Duodenal mucosa (tissue), 2 donors: ENCODE results near the gene SFT2D3.
A peak's percentile ranks its signal among the peaks of the same experiment; 100 is the strongest.

Experiments used
- H3K27ac ChIP-seq: one replicate; pipeline ENCODE4 v1.7.0; 2013; ENCODE audit warnings: low read depth, low read length
- H3K27me3 ChIP-seq, 2 donors: one replicate each; pipeline ENCODE4 v1.7.0; 2013; ENCODE audit warnings: low read length in 2 of 2, control low read depth in 1 of 2; ENCODE audit not compliant: insufficient read depth in 2 of 2, control insufficient read depth in 1 of 2
- H3K36me3 ChIP-seq, 2 donors: one replicate each; pipeline ENCODE4 v1.7.0; 2013; ENCODE audit warnings: low read length in 2 of 2, control low read depth in 1 of 2; ENCODE audit not compliant: insufficient read depth in 2 of 2, control insufficient read depth in 1 of 2
- H3K4me1 ChIP-seq, 2 donors: one replicate each; pipeline ENCODE4 v1.7.0; 2013; ENCODE audit warnings: low read length in 2 of 2, control low read depth in 1 of 2; ENCODE audit not compliant: insufficient read depth in 2 of 2, control insufficient read depth in 1 of 2
- H3K4me3 ChIP-seq, 2 donors: one replicate each; pipeline ENCODE4 v1.7.0; 2013; ENCODE audit warnings: low read length in 2 of 2, low read depth in 1 of 2
- H3K9ac ChIP-seq, 2 donors: one replicate each; pipeline ENCODE4 v1.7.0; 2013; ENCODE audit warnings: low read length in 2 of 2, low read depth in 1 of 2
- H3K9me3 ChIP-seq, 2 donors: one replicate each; pipeline ENCODE4 v1.7.0; 2013; ENCODE audit warnings: low read length in 2 of 2, control low read depth in 1 of 2; ENCODE audit not compliant: control insufficient read depth in 1 of 2

SFT2D3 gene, protein sequence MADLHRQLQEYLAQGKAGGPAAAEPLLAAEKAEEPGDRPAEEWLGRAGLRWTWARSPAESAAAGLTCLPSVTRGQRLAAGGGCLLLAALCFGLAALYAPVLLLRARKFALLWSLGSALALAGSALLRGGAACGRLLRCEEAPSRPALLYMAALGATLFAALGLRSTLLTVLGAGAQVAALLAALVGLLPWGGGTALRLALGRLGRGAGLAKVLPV

DNA sequence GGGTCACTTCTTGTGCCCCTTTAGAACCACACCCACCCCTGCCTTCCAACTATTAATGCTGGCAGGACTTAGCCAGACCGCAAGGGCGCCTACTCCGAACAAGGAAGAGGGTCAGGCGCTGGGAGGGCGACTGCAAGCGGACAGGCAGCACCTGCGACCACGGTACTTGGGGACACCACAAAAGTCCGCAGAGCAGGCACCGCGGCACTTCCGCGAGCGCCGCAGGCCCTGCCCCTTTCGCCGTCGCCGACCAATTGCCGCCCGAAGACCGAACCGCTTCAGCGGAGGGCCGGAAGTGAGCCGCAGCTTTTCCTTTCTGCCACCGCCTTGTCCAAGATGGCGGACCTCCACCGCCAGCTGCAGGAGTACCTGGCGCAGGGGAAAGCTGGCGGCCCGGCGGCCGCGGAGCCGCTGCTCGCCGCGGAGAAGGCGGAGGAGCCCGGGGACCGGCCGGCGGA lies at the start of gene SFT2D3:
TSS of gene SFT2D3 (plus strand) at position 305 of the 458 bp plus-strand sequence. CDS start at position 337, 32 bp downstream.
- H3K27me3 ChIP-seq: no peaks in the 10 kb centered on the region
- no peaks in the 10 kb centered on the region for H3K9me3 ChIP-seq

DNA sequence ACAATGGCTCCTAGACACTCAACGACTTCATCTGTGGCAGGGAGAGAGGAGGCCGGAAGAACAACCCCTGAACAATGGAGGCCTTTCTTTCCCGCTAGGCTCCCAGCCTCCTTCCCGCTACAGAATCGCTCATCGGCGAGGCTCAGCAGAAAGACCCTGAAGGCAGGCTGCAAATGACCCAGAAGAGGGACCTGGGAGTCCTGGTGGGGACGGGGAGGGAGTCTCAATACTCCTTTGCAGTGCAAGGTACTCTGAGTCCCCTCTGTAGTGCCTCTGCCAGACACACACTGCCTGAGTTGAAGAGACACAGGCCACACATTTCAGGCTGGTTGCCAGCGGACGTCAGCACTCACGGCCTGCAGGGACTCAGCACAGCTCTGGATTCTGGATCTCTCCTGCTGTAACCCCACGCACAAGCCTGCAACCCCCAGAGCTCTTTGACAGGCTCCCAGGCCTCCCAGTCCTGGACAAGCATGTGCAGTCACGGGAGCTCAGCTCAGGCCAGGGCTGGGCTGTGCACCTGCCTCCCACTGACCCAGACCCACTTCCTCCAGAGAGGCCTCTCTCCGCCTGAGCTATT lies 49.2 kb upstream of the SFT2D3 start:
- Histone ChIP-seq H3K27me3 (no peaks in the 10 kb centered on the region), H3K9me3 (no peaks in the 10 kb centered on the region), H3K9ac (no peak overlapping the region), H3K4me3 (no peak overlapping the region), H3K4me1 (no peaks in the 10 kb centered on the region), H3K36me3 (no peaks in the 10 kb centered on the region), H3K27ac (no peak overlapping the region)

More for the DNA sequence above, at the start of gene SFT2D3:
- Histone ChIP-seq H3K9ac (peak within 1 kb of the TSS; percentile 81 to 84), H3K36me3 (peaks cover 0 to 14% of the 10 kb centered on the region in 2 donors), H3K27ac (peak within 1 kb of the TSS; percentile 94), H3K4me1 (peaks cover 23 to 25% of the 10 kb centered on the region in 2 donors), H3K4me3 (peak within 1 kb of the TSS; percentile 90 to 92)

DNA sequence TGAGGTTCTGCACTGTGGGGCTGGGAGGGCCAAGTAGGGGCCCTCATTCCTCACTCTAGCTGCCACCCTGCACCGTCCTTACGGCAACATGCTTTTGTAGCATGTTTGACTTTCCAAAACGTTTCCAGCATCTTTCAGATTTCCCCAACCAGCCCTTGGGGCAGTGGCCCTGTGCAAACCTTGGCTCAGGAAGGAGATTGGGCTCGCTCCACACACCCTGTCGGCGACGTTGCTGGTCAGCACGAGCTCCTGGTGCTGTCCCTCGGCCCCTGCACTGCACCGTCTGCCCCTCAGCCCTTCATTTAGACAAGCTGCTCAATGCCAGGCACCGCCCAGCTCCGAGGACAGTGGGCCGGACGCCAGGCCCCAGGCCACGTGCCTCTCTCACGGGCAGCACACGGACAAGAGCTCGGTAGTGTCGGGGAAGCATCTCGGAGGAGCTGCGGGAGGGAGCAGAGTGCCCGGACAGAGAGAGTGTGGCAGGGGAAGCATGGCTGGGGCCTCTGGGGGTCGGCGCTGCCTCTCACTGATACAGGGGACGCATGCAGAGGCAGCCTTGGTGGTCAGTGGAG lies 48.4 kb upstream of the SFT2D3 start:
- H3K27ac ChIP-seq: no peak overlapping the region

DNA sequence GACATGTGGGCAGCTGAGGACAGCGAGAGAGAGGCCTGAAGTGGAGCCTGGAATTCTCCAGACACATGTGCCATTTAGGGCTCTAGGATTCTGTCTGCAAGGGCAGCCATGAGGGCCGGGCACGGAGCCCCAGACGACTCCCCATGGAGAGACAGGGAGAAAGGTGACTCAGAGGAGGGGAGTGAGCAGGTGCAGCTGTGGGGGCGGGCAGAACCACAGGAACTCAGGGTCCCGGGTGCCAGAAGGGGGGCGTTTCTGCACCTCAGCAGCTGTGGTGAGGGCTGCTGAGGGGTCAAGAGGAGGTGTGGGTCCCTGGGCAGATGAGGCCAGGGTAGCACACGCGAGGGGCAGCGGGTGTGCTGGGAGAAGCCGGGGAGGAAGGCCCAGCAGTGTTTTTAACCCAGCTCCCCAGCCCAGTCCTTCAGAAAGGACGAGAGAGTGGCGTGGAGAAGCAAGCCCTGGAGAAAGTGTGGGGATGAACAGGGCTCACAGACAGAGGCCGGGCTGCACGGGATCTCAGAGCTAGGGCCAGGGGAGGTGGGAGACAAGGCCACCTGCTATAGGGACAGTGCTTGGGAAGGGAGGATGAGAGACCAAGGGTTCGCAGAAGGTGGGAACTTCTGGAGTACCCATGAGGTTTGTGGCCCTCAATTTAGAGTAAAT lies 47.7 kb upstream of the SFT2D3 start:
- Histone ChIP-seq H3K27me3 (no peaks in the 10 kb centered on the region), H3K9me3 (no peaks in the 10 kb centered on the region), H3K4me1 (peaks cover 0 to under 1% of the 10 kb centered on the region in 2 donors), H3K9ac (no peak overlapping the region), H3K4me3 (no peak overlapping the region), H3K36me3 (no peaks in the 10 kb centered on the region), H3K27ac (no peak overlapping the region)

More for the DNA sequence above, 48.4 kb upstream of the SFT2D3 start:
- Histone ChIP-seq H3K4me1 (no peaks in the 10 kb centered on the region), H3K9ac (no peak overlapping the region), H3K9me3 (no peaks in the 10 kb centered on the region), H3K4me3 (no peak overlapping the region), H3K27me3 (no peaks in the 10 kb centered on the region), H3K36me3 (no peaks in the 10 kb centered on the region)

DNA sequence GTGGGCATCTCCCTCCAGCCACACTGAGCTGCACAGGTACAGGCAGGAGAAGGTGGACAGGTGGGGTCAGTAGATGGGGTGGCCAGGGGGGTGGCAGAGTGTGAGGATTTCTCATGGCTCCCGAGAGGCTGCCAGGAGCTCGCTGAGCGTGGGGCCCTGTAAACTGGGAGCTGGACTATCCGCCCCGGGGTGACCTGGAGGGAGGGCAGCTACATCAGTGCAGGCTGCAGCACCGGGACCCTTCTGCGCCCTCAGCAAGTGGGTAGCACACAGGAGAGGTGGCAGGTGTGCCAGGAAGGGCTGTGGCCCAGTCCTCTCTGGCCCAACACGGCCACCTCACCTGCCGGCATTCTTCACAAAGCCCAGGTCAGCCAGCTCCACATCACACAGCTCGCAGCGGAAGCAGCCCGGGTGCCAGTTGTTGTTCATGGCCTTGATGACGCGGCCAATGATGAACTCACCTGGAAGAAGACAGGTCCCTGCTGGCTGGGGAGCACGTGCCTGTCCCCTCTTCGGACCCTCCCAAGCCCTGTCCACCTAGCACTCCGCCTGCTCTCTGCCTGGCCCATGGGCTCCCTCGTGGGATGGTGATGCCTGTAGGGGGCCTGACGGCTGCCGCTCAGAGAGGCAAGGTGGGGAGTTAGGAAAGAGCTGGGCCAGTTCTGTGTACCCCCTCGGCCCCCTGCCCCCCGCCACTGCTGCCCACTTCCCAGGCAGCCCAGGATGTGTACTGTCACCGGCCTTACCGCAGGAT lies 47.0 kb upstream of the SFT2D3 start:
- Histone ChIP-seq H3K9me3 (no peaks in the 10 kb centered on the region), H3K27ac (no peak overlapping the region), H3K36me3 (no peaks in the 10 kb centered on the region), H3K4me3 (no peak overlapping the region), H3K27me3 (no peaks in the 10 kb centered on the region), H3K9ac (no peak overlapping the region), H3K4me1 (peaks cover 0 to 7% of the 10 kb centered on the region in 2 donors)

DNA sequence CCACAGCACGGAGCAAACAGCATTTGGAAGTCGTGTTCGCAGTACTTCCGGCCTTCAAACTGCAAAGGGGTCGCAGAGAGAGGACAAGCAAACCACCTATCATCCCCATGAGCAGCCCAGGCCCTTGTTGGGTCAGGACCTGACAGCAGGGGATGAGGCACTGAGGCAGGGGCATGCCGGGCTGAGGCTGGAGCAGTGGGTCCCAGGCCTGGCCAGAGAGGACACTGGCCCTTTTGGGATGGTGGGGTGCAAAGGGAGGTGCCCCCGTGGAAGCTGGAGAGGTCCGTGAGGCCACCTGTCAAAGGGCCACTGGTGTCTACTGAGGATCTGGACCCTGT lies 46.5 kb upstream of the SFT2D3 start:
- no peak overlapping the region for H3K27ac ChIP-seq
- peaks cover 0 to 11% of the 10 kb centered on the region in 2 donors for H3K4me1 ChIP-seq
- no peaks in the 10 kb centered on the region for H3K9me3 ChIP-seq
- H3K27me3 ChIP-seq: no peaks in the 10 kb centered on the region
- H3K4me3 ChIP-seq: no peak overlapping the region
- H3K9ac ChIP-seq: no peak overlapping the region
- H3K36me3 ChIP-seq: no peaks in the 10 kb centered on the region

DNA sequence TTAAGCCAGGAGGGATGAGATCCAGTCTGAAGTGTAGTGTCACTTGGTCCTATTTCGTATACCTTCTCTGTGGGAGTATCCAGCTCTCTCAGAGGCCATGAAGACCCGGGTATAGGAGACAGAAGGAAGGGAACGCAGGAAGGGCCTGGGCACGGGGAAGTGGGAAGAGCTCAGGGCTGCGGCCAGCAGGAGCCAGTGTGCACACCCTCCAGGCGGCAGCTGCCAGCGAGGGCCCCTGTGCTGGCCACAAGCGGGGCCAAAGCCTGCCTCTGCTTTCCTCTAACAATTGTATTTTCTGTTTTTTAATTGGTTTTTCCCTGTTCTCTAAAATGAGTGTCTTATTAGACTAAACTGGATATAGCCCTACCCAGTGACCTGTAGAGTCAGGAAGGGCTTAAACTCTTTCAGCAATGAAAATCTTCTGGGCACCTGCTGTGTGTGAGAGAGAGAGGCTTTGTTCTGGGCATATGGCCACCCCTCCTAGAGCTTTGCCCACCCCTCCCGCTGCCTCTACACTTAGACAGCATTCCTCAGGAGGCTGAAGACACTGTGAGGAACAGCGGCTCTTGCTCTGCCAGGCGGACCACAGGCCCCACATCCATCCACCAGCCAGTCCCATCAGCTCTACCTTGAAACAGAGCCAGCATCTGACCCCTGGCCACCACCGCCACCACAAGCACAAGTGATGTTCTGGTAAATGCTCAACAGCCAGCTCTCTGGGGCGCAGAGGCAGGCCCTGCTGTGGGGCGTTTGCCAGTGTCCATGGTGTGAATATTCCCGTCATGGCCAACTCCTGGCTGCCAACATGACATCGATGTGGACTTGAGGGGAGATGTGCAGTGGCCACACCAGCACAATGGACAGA lies 45.9 kb upstream of the SFT2D3 start:
- Histone ChIP-seq H3K4me3 (no peak overlapping the region), H3K9ac (no peak overlapping the region), H3K36me3 (no peaks in the 10 kb centered on the region), H3K27me3 (no peaks in the 10 kb centered on the region), H3K27ac (no peak overlapping the region), H3K4me1 (peaks cover 0 to 11% of the 10 kb centered on the region in 2 donors), H3K9me3 (no peaks in the 10 kb centered on the region)

DNA sequence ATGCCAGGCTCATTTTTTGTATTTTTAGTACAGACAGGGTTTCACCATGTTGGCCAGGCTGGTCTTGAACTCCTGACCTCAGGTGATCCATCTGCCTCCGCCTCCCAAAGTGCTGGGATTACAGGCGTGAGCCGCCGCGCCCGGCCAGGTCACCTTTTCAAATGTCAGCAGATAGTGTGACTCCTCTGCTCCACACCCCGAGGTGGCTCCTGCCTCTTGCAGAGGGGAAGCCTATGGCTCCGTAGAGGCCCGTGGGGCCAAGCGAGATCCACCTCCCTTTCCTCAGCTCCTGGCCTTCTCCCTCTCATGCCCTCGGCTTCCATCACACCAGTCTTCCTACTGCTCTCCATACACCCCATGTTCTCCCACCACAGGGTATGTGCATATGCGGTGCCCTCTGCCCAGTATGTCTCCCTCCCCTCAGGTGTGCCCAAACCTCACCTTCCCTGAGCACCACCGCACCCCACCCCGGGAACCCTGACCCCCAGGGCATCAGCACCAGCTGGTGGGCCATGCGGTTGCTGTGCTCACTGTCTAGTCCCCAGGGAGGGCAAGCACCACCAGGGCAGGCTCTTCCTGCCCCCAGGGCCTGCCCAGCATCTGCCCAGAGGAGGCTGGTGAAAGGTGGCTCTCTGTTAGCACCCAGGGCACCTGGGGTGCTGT lies 44.6 kb upstream of the SFT2D3 start:
- H3K4me3 ChIP-seq: no peak overlapping the region
- no peak overlapping the region for H3K9ac ChIP-seq
- H3K9me3 ChIP-seq: no peaks in the 10 kb centered on the region
- no peaks in the 10 kb centered on the region for H3K27me3 ChIP-seq
- peaks cover 0 to 14% of the 10 kb centered on the region in 2 donors for H3K4me1 ChIP-seq
- no peak overlapping the region for H3K27ac ChIP-seq
- H3K36me3 ChIP-seq: no peaks in the 10 kb centered on the region

DNA sequence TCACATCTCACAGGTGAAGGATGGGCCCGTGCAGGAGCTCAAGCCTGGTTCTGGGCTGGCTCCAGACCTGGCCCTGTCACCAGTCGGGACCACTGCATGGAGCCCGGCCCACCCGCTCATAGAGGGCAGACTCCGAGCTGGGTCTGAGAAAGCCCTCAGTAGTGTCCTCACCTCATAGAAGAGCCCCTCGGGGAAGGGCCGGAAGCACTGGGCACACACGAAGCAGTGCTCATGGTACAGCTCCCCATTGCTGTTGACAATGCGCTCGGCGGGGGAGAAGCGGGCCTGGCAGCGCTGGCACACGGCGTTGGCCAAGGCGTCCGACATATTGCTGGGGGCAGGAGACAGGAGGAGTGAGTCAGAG lies 44.1 kb upstream of the SFT2D3 start:
- Histone ChIP-seq H3K9me3 (no peaks in the 10 kb centered on the region), H3K27me3 (no peaks in the 10 kb centered on the region), H3K4me1 (peaks cover 0 to 14% of the 10 kb centered on the region in 2 donors), H3K9ac (no peak overlapping the region), H3K36me3 (no peaks in the 10 kb centered on the region), H3K4me3 (no peak overlapping the region), H3K27ac (no peak overlapping the region)
